MM.1S (cell line): ENCODE data around the gene SIRT4.

ENCODE experiments used
- CTCF ChIP-seq: fragments of 300-600 bp; sonication (generic); IDR thresholded peaks from 2 replicates; pipeline ENCODE4 v1.5.1; 2016; ENCODE audit warnings: antibody characterized with exemption, low read length, mixed read lengths
- EZH2 ChIP-seq: fragments of 300-600 bp; sonication (generic); optimal IDR thresholded peaks from 2 replicates; pipeline ENCODE3; 2017; ENCODE audit warnings: low read depth, mild to moderate bottlenecking, antibody characterized with exemption, low read length, mixed read lengths
- EZH2phosphoT487 ChIP-seq: fragments of 300-600 bp; sonication (generic); IDR thresholded peaks from 2 replicates; pipeline ENCODE4 v1.6.1; 2018; ENCODE audit warnings: antibody characterized with exemption, low read length

DNA sequence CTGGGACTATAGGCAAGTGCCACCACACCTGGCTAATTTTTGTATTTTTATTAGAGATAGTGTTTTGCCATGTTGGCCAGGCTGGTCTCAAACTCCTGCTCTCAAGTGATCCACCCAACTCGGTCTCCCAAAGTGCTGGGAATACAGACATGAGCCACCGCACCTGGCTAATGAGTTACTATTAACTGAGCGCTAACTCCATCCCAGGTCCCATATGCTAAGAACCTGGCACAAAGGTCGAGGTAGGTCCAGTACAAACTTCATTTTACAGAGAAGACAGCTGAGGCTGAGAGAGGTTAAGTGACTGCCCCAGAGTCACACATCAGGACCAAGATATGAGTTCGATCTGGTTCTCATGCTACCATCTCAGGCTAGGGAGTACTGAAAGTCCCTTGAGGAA lies 29.9 kb downstream of the SIRT4 start:
- TF ChIP-seq CTCF (no peak), EZH2phosphoT487 (no peak), EZH2 (no peak)
